H1 (cell line): Measurements from ENCODE around the gene MANSC4. TPM values are rescaled to one million over a fixed set of nuclear protein-coding genes. Genes with fewer than 3 reads are reported as not detected.

Experiments
- CTCF ChIA-PET: fragments of 300-600 bp; sonication (Branson Sonifier 250); formaldehyde crosslinking; loops from one replicate; lab custom pipeline; 2021; ENCODE audit not compliant: partially characterized antibody; lab: Charles Lee
- POLR2A ChIA-PET: fragments of 300-600 bp; sonication (Branson Sonifier 250); formaldehyde crosslinking; loops from one replicate; lab custom pipeline; 2021; ENCODE audit warnings: inconsistent platforms; ENCODE audit not compliant: partially characterized antibody; lab: Charles Lee
- DNase-seq, 2 experiments: peaks; one replicate each; pipeline versions ENCODE4 v3.0.0 to v3.0.0-alpha.2; 2010 to 2022; ENCODE audit warnings: low spot score in 2 of 2, low read depth in 1 of 2, mixed read lengths in 1 of 2
- FAIRE-seq: peaks from 2 replicates; lab custom pipeline; 2011; peaks lifted over from hg19 to GRCh38; lab: Jason Lieb, UNC
- H2AFZ ChIP-seq: 2 replicates; pipeline ENCODE4 v1.8.1; 2012; ENCODE audit warnings: low read length, inconsistent platforms
- H2AK5ac ChIP-seq: 2 replicates; pipeline ENCODE4 v1.6.1; 2013; ENCODE audit warnings: low read depth, low read length
- H2BK120ac ChIP-seq: replicated peaks from 2 replicates; pipeline ENCODE3; 2013; ENCODE audit warnings: low read depth, low read length, inconsistent platforms
- H2BK12ac ChIP-seq: 2 replicates; pipeline ENCODE4 v1.6.1; 2013; ENCODE audit warnings: low read depth, low read length
- H2BK15ac ChIP-seq: 2 replicates; pipeline ENCODE4 v1.6.1; 2013; ENCODE audit warnings: low read length
- H2BK20ac ChIP-seq: 2 replicates; pipeline ENCODE4 v1.6.1; 2013; ENCODE audit warnings: low read length
- H2BK5ac ChIP-seq: 2 replicates; pipeline ENCODE4 v1.6.1; 2013; ENCODE audit warnings: low read depth, low read length
- H3K14ac ChIP-seq: 2 replicates; pipeline ENCODE4 v1.6.1; 2013; ENCODE audit warnings: inconsistent platforms; ENCODE audit not compliant: insufficient read length
- H3K18ac ChIP-seq: 2 replicates; pipeline ENCODE4 v1.6.1; 2013; ENCODE audit warnings: low read length; ENCODE audit errors: extremely low read depth
- H3K23ac ChIP-seq: 2 replicates; pipeline ENCODE4 v1.6.1; 2013; ENCODE audit warnings: inconsistent platforms; ENCODE audit not compliant: insufficient read length
- H3K23me2 ChIP-seq: 2 replicates; pipeline ENCODE4 v1.6.1; 2013; ENCODE audit warnings: low read depth, low read length
- H3K27ac ChIP-seq: 2 replicates; pipeline ENCODE4 v1.6.1; 2011; ENCODE audit warnings: low read depth, low read length, inconsistent platforms
- H3K27me3 ChIP-seq, 4 experiments: replicated peaks in 1 of 4; 1 replicate in 1 of 4; 2 replicates in 3 of 4; pipeline versions ENCODE4 v1.6.1 to v1.8.1; 2011 to 2013; ENCODE audit warnings: low read length in 3 of 4, mild to moderate bottlenecking in 3 of 4, inconsistent platforms in 2 of 4, mixed read lengths in 2 of 4, moderate library complexity in 1 of 4; ENCODE audit not compliant: control insufficient read depth in 3 of 4, insufficient read depth in 3 of 4; ENCODE audit errors: extremely low read depth in 1 of 4
- H3K36me3 ChIP-seq, 4 experiments: 2 replicates each; pipeline versions ENCODE4 v1.6.1 to v1.8.1; 2011 to 2013; ENCODE audit warnings: mild to moderate bottlenecking in 4 of 4, low read length in 3 of 4, moderate library complexity in 2 of 4, control low read depth in 1 of 4, inconsistent platforms in 1 of 4; ENCODE audit not compliant: insufficient read depth in 4 of 4, control insufficient read depth in 2 of 4
- H3K4ac ChIP-seq: replicated peaks from 2 replicates; pipeline ENCODE3; 2013; ENCODE audit warnings: low read length, low read depth, mixed read lengths, inconsistent platforms; ENCODE audit not compliant: insufficient read length
- H3K4me1 ChIP-seq, 4 experiments: replicated peaks in 1 of 4; 1 replicate in 1 of 4; 2 replicates in 3 of 4; pipeline versions ENCODE4 v1.6.1 to v1.8.1; 2011 to 2013; ENCODE audit warnings: low read length in 3 of 4, inconsistent platforms in 2 of 4, mixed read lengths in 1 of 4; ENCODE audit not compliant: insufficient read depth in 4 of 4, control insufficient read depth in 3 of 4
- H3K4me2 ChIP-seq, 2 experiments: 2 replicates each; pipeline versions ENCODE4 v1.6.1 to v1.8.1; 2011 to 2013; ENCODE audit warnings: low read depth in 2 of 2, low read length in 2 of 2, control low read depth in 1 of 2, inconsistent platforms in 1 of 2, mild to moderate bottlenecking in 1 of 2; ENCODE audit not compliant: insufficient read depth in 1 of 2
- H3K4me3 ChIP-seq, 4 experiments: fragments of 200-600, 300-600 bp in 1 of 4; sonication (generic), shearing (Covaris generic), sonication (Bioruptor Twin) in 1 of 4; 2 replicates each; pipeline versions ENCODE4 v1.5.1 to v1.8.1; 2011 to 2016; ENCODE audit warnings: low read length in 4 of 4, low read depth in 3 of 4, control low read depth in 2 of 4, inconsistent platforms in 2 of 4, mild to moderate bottlenecking in 2 of 4, mixed read lengths in 1 of 4, moderate library complexity in 1 of 4; ENCODE audit not compliant: insufficient read depth in 2 of 4; ENCODE audit errors: extremely low read depth in 1 of 4
- H3K56ac ChIP-seq: replicated peaks from 2 replicates; pipeline ENCODE3; 2013; ENCODE audit warnings: low read depth, mild to moderate bottlenecking, mixed read lengths, low read length, inconsistent platforms; ENCODE audit not compliant: insufficient read length
- H3K79me1 ChIP-seq: 2 replicates; pipeline ENCODE4 v1.6.1; 2013; ENCODE audit warnings: low read depth, low read length, control low read depth
- H3K79me2 ChIP-seq, 2 experiments: 2 replicates each; pipeline versions ENCODE4 v1.6.1 to v1.8.1; 2012 to 2013; ENCODE audit warnings: low read length in 2 of 2, mild to moderate bottlenecking in 2 of 2, inconsistent platforms in 1 of 2; ENCODE audit not compliant: insufficient read depth in 2 of 2, control insufficient read depth in 1 of 2
- H3K9ac ChIP-seq, 4 experiments: replicated peaks in 1 of 4; 1 replicate in 1 of 4; 2 replicates in 3 of 4; pipeline versions ENCODE4 v1.6.1 to v1.8.1; 2011 to 2013; ENCODE audit warnings: low read depth in 3 of 4, low read length in 3 of 4, control low read depth in 2 of 4, mild to moderate bottlenecking in 2 of 4, moderate library complexity in 2 of 4, inconsistent platforms in 1 of 4; ENCODE audit errors: extremely low read depth in 1 of 4
- H3K9me3 ChIP-seq, 2 experiments: 2 replicates each; pipeline versions ENCODE4 v1.6.1 to v1.8.1; 2012 to 2013; ENCODE audit warnings: mild to moderate bottlenecking in 2 of 2, moderate library complexity in 2 of 2, control low read depth in 1 of 2, inconsistent platforms in 1 of 2, low read depth in 1 of 2, low read length in 1 of 2, mixed read lengths in 1 of 2; ENCODE audit not compliant: insufficient read depth in 2 of 2
- H4K20me1 ChIP-seq, 2 experiments: replicated peaks in 1 of 2; 2 replicates each; pipeline versions ENCODE3 to v1.8.1; 2011 to 2013; ENCODE audit warnings: inconsistent platforms in 2 of 2, low read length in 2 of 2, mild to moderate bottlenecking in 1 of 2; ENCODE audit not compliant: insufficient read depth in 2 of 2, control insufficient read depth in 1 of 2
- H4K5ac ChIP-seq: 2 replicates; pipeline ENCODE4 v1.6.1; 2013; ENCODE audit warnings: low read length, low read depth, mixed read lengths, inconsistent platforms; ENCODE audit not compliant: insufficient read length
- H4K8ac ChIP-seq: 2 replicates; pipeline ENCODE4 v1.8.0; 2013; ENCODE audit warnings: mild to moderate bottlenecking, moderate library complexity, low read length, inconsistent platforms; ENCODE audit not compliant: insufficient read depth; ENCODE audit errors: extremely low read depth
- H4K91ac ChIP-seq: replicated peaks from 2 replicates; pipeline ENCODE3; 2013; ENCODE audit warnings: low read length, mixed read lengths, inconsistent platforms; ENCODE audit not compliant: insufficient read length
- BACH1 ChIP-seq: IDR thresholded peaks from 2 replicates; pipeline ENCODE4 v1.6.1; 2012; ENCODE audit warnings: low read length, improper control_type of control experiment
- RNF2 ChIP-seq: fragments of 200-900, 300-1000 bp; sonication (generic); IDR thresholded peaks from 2 replicates; pipeline ENCODE4 v1.7.1; 2016; ENCODE audit warnings: borderline replicate concordance, low read depth, mild to moderate bottlenecking, antibody characterized with exemption, low read length; ENCODE audit not compliant: poor library complexity, severe bottlenecking; ENCODE audit errors: missing control alignments
- SP2 ChIP-seq: IDR thresholded peaks from 2 replicates; pipeline ENCODE4 v1.6.1; 2012; ENCODE audit warnings: mild to moderate bottlenecking, low read length, inconsistent platforms
- WGBS, 2 experiments: shearing (Covaris generic) in 1 of 2; methylation state at CpG; one replicate each; pipeline versions ENCODE4 v1.1.6 to v1.1.7; 2013 to 2015; ENCODE audit warnings: low lambda C conversion rate in 2 of 2, mixed read lengths in 2 of 2, inconsistent platforms in 1 of 2, low coverage in 1 of 2, missing lambda C conversion rate in 1 of 2; ENCODE audit not compliant: insufficient replicate concordance in 2 of 2, insufficient coverage in 1 of 2, insufficient read length in 1 of 2; ENCODE audit errors: extremely low coverage in 1 of 2, missing lambda C conversion rate in 1 of 2; 5-methylcytosine and 5-hydroxymethylcytosine counted together
- polyA plus RNA-seq, 7 experiments: library from polyadenylated mRNA; depleted of rRNA in 3 of 7; stranded (reverse) in 5 of 7; unstranded in 2 of 7; fragments of >200 nt in 5 of 7; fragments of 200-250 nt in 2 of 7; gene quantifications; 1 replicate in 5 of 7; 2 replicates in 1 of 7; 4 replicates in 1 of 7; pipeline versions ENCODE4 v1.2.1 to v1.2.3, GENCODE V29; 2011 to 2013; ENCODE audit warnings: missing spikeins in 2 of 7, mixed read lengths in 2 of 7
- total RNA-seq: library from RNA; stranded (reverse); fragmentation: NEBNext Ultra II Directional; extraction: Animal tissue kit (Norgen Biotek cat#: 25700); gene quantifications from 2 replicates; pipeline ENCODE4 v1.2.1, GENCODE V29; 2021

MANSC4 gene
- total and polyA plus RNA-seq, 2 of the 8 experiments (the other 6 are each of a cell fraction or from before 2014, with no cell fraction given), result not detected

- no peak overlapping the region for H3K4me3 ChIP-seq
- no peak for DNase-seq
- H4K5ac ChIP-seq, result no peak overlapping the region
- H3K9ac ChIP-seq, result no peak overlapping the region
- no peak overlapping the region for H2BK15ac ChIP-seq
- no peak overlapping the region for H2AFZ ChIP-seq
- 91% methylated on average over 3 of the region's 3 CpGs; no CpG with 5 or more reads in 1 of the 2 experiments for WGBS, 2 experiments
- H2BK120ac ChIP-seq, result no peak overlapping the region
- H3K9me3 ChIP-seq, result no peaks in the 10 kb centered on the region
- no peaks in the 10 kb centered on the region for H3K27me3 ChIP-seq
- H2AK5ac ChIP-seq, result no peak overlapping the region
- H3K23me2 ChIP-seq, result peaks cover 4% of the 10 kb centered on the region
- H4K20me1 ChIP-seq, result peaks cover 0 to 2% of the 10 kb centered on the region in 2 experiments
- POLR2A ChIA-PET, result interaction anchor here (1.2 kb wide), 1 partner anchor 9 kb away, joined by 3 read pairs; no protein-coding TSS in a partner anchor
- H3K18ac ChIP-seq, result no peak overlapping the region
- peaks cover 0 to 9% (median 6%) of the 10 kb centered on the region in 4 experiments; a peak in 5 of 7 replicates for H3K4me1 ChIP-seq
- FAIRE-seq, result no peak
- peaks cover 0 to 82% of the 10 kb centered on the region in 2 experiments; a peak in 3 of 4 replicates for H3K79me2 ChIP-seq
- no peak overlapping the region for H4K8ac ChIP-seq
- H3K27ac ChIP-seq, result no peak overlapping the region
- no peak for TF ChIP-seq RNF2
- TF ChIP-seq BACH1, result no peak
- TF ChIP-seq SP2, result no peak
- H3K23ac ChIP-seq, result no peak overlapping the region
- H3K4me2 ChIP-seq, result no peak overlapping the region
- H2BK20ac ChIP-seq, result no peak overlapping the region
- no peak overlapping the region for H4K91ac ChIP-seq
- H3K4ac ChIP-seq, result no peak overlapping the region
- H2BK5ac ChIP-seq, result no peak overlapping the region
- H3K36me3 ChIP-seq, result peaks cover 0 to 2% (median under 1%) of the 10 kb centered on the region in 4 experiments; a peak in 4 of 8 replicates
- H3K79me1 ChIP-seq, result no peaks in the 10 kb centered on the region; the same call in 1 of the 2 replicates
- no peak overlapping the region for H2BK12ac ChIP-seq
- no peak overlapping the region for H3K56ac ChIP-seq
- CTCF ChIA-PET, result no interaction called here
- H3K14ac ChIP-seq, result no peak overlapping the region
These were observed 6.0 kb upstream of the MANSC4 start for GRCh38 chr12:27785882-27786570.
